HepG2 (cell line): ENCODE results near the gene PCBP4. TPM values are rescaled to one million over a fixed set of nuclear protein-coding genes. Genes with fewer than 3 reads are reported as not detected.

Experiments used
- ATAC-seq: fragments of 200-7000 bp; cut with Tn5 transposase; 3 replicates; pipeline ENCODE4 v1.9.1; 2020; ENCODE audit warnings: mild to moderate bottlenecking, moderate library complexity
- BruUV-seq: library from RNA; stranded (reverse); fragments of 400-500 nt; replicated peaks from 2 replicates; lab custom pipeline; 2021; lab: Mats Ljungman, UMichigan
- CTCF ChIA-PET: fragments of 300-600 bp; formaldehyde crosslinking; extraction: SDS; loops from one replicate; lab custom pipeline; 2021; ENCODE audit warnings: low total read pairs, inconsistent platforms, low intra/inter-chr PET ratio; lab: Yijun Ruan, JAX
- POLR2A ChIA-PET: fragments of 350-600 bp; sonication (Branson Sonifier 250); formaldehyde crosslinking; loops from one replicate; lab custom pipeline; 2020; ENCODE audit warnings: antibody characterized with exemption, inconsistent platforms; lab: Yijun Ruan, JAX
- DNase-seq: peaks from one replicate; pipeline ENCODE4 v3.0.0-alpha.2; 2015; ENCODE audit warnings: low spot score
- FAIRE-seq: peaks from 3 replicates; lab custom pipeline; 2011; peaks lifted over from hg19 to GRCh38; lab: Jason Lieb, UNC
- H2AFZ ChIP-seq: one replicate; pipeline ENCODE4 v1.6.1; 2011; ENCODE audit warnings: low read length, inconsistent platforms
- H3K27ac ChIP-seq: fragments of 300-600 bp; 3 replicates; pipeline ENCODE4 v1.8.0; 2011; ENCODE audit warnings: mixed run types, mild to moderate bottlenecking, mixed read lengths, low read length, inconsistent platforms; ENCODE audit not compliant: insufficient read depth; ENCODE audit errors: extremely low read length
- H3K27me3 ChIP-seq, 2 experiments: fragments of 200-600 bp in 1 of 2; 2 replicates in 1 of 2; 3 replicates in 1 of 2; pipeline versions ENCODE4 v1.6.0 to v1.8.0; 2011; ENCODE audit warnings: low read length in 2 of 2, mild to moderate bottlenecking in 2 of 2, moderate library complexity in 2 of 2, inconsistent platforms in 1 of 2; ENCODE audit not compliant: insufficient read depth in 2 of 2, control insufficient read depth in 1 of 2
- H3K36me3 ChIP-seq, 2 experiments: fragments of 200-600 bp in 1 of 2; replicated peaks in 1 of 2; 2 replicates in 1 of 2; 3 replicates in 1 of 2; pipeline versions ENCODE4 v1.5.1 to v1.8.0; 2011; ENCODE audit warnings: low read length in 2 of 2, inconsistent platforms in 1 of 2; ENCODE audit not compliant: insufficient read depth in 2 of 2, control insufficient read depth in 1 of 2
- H3K4me1 ChIP-seq: 2 replicates; pipeline ENCODE4 v1.5.1; 2012; ENCODE audit warnings: low read length, inconsistent platforms; ENCODE audit not compliant: insufficient read depth
- H3K4me2 ChIP-seq: 2 replicates; pipeline ENCODE4 v1.6.0; 2011; ENCODE audit warnings: low read depth, low read length, inconsistent platforms
- H3K4me3 ChIP-seq, 3 experiments: fragments of 200-600 bp in 1 of 3; sonication (generic), shearing (Covaris generic) in 1 of 3; replicated peaks in 1 of 3; 2 replicates each; pipeline ENCODE4 v1.5.1; 2011 to 2016; ENCODE audit warnings: low read length in 3 of 3, inconsistent platforms in 2 of 3, low read depth in 2 of 3, mild to moderate bottlenecking in 2 of 3, control low read depth in 1 of 3, mixed read lengths in 1 of 3; ENCODE audit not compliant: insufficient read depth in 1 of 3
- H3K79me2 ChIP-seq: one replicate; pipeline ENCODE4 v1.6.1; 2011; ENCODE audit warnings: low read length, inconsistent platforms; ENCODE audit not compliant: insufficient read depth
- H3K9ac ChIP-seq: 2 replicates; pipeline ENCODE4 v1.6.0; 2011; ENCODE audit warnings: mild to moderate bottlenecking, low read depth, low read length, inconsistent platforms; ENCODE audit not compliant: insufficient read depth
- H3K9me3 ChIP-seq: 2 replicates; pipeline ENCODE4 v1.5.1; 2012; ENCODE audit warnings: mild to moderate bottlenecking, low read length
- H4K20me1 ChIP-seq: 2 replicates; pipeline ENCODE4 v1.6.0; 2011; ENCODE audit warnings: inconsistent platforms, mild to moderate bottlenecking, low read length, moderate library complexity; ENCODE audit not compliant: insufficient read depth
- FOSL1 ChIP-seq: sonication (generic); formaldehyde crosslinking; IDR thresholded peaks from 2 replicates; pipeline ENCODE4 v1.9.0; 2021; ENCODE audit warnings: missing genetic modification reagents, borderline replicate concordance
- MED1 ChIP-seq: sonication (generic); formaldehyde crosslinking; IDR thresholded peaks from 2 replicates; pipeline ENCODE4 v1.4.0; 2020; ENCODE audit warnings: missing genetic modification reagents
- MLLT10 ChIP-seq: sonication (generic); formaldehyde crosslinking; IDR thresholded peaks from 2 replicates; pipeline ENCODE4 v1.4.0; 2020; ENCODE audit warnings: missing genetic modification reagents
- NR1H2 ChIP-seq: sonication (generic); formaldehyde crosslinking; IDR thresholded peaks from 2 replicates; pipeline ENCODE4 v1.8.1; 2022; ENCODE audit warnings: low read depth, missing genetic modification reagents, borderline replicate concordance
- RBM22 ChIP-seq: fragments of 200-400 bp; formaldehyde crosslinking; optimal IDR thresholded peaks from 2 replicates; pipeline ENCODE3; 2017; ENCODE audit warnings: mild to moderate bottlenecking, low read length, moderate library complexity
- ZEB1 ChIP-seq: IDR thresholded peaks from 2 replicates; pipeline ENCODE4 v1.6.1; 2012; ENCODE audit warnings: mild to moderate bottlenecking, low read depth, inconsistent platforms; ENCODE audit not compliant: insufficient replicate concordance
- ZFYVE20 ChIP-seq: sonication (generic); formaldehyde crosslinking; IDR thresholded peaks from 2 replicates; pipeline ENCODE4 v1.8.0; 2023; ENCODE audit warnings: low read depth, mild to moderate bottlenecking, moderate library complexity, missing genetic modification reagents, borderline replicate concordance
- ZMAT3 ChIP-seq: sonication (generic); formaldehyde crosslinking; conservative IDR thresholded peaks from 2 replicates; pipeline ENCODE4 v1.7.0; 2021; ENCODE audit warnings: missing genetic modification reagents
- ZMYM2 ChIP-seq: sonication (generic); formaldehyde crosslinking; IDR thresholded peaks from 2 replicates; pipeline ENCODE4 v1.8.0; 2022; ENCODE audit warnings: mild to moderate bottlenecking, missing genetic modification reagents
- ZNF367 ChIP-seq: sonication (generic); formaldehyde crosslinking; IDR thresholded peaks from 2 replicates; pipeline ENCODE4 v1.4.0; 2020; ENCODE audit warnings: missing genetic modification reagents, borderline replicate concordance
- ZNF547 ChIP-seq: sonication (generic); formaldehyde crosslinking; IDR thresholded peaks from 2 replicates; pipeline ENCODE4 v1.5.1; 2020; ENCODE audit warnings: mild to moderate bottlenecking, missing genetic modification reagents
- ZNF558 ChIP-seq: sonication (generic); formaldehyde crosslinking; IDR thresholded peaks from 2 replicates; pipeline ENCODE4 v1.9.0; 2022; ENCODE audit warnings: mild to moderate bottlenecking, missing genetic modification reagents, borderline replicate concordance
- ZNF607 ChIP-seq: sonication (generic); formaldehyde crosslinking; IDR thresholded peaks from 2 replicates; pipeline ENCODE4 v1.5.1; 2020; ENCODE audit warnings: missing genetic modification reagents, mild to moderate bottlenecking, borderline replicate concordance
- WGBS: methylation state at CpG from one replicate; pipeline ENCODE4 v1.1.6; 2017; ENCODE audit warnings: low lambda C conversion rate; 5-methylcytosine and 5-hydroxymethylcytosine counted together
- in situ Hi-C: cut with HindIII; loops from 2 replicates; pipeline ENCODE4 v1.10.0; 2017; ENCODE audit warnings: low pct_unique_long_range_greater_than_20kb; ENCODE audit not compliant: extremely low pct_ligation_motif_present
- intact Hi-C: fragments of 100-400 bp; cut with micrococcal nuclease; formaldehyde crosslinking; loops from one replicate; pipeline ENCODE4 v1.10.0; 2022; ENCODE audit not compliant: unreplicated experiment
- polyA plus RNA-seq, 8 experiments: library from polyadenylated mRNA; depleted of rRNA in 3 of 8; stranded (reverse) in 7 of 8; unstranded in 1 of 8; fragments of >200 nt; fragmentation: Illumina TruSeq in 4 of 8; extraction: Trizol in 4 of 8; gene quantifications; 2 replicates each; pipeline versions ENCODE4 v1.2.1 to v1.2.3, GENCODE V29; 2011 to 2016; ENCODE audit warnings: low read depth in 4 of 8, missing spikeins in 1 of 8, mixed read lengths in 1 of 8; ENCODE audit not compliant: insufficient read depth in 1 of 8
- total RNA-seq, 5 experiments: library from RNA; depleted of rRNA; stranded (reverse); fragments of >200 nt; fragmentation: Illumina TruSeq; extraction: Trizol; gene quantifications; 2 replicates each; pipeline ENCODE4 v1.2.3, GENCODE V29; 2016; ENCODE audit warnings: low read depth in 1 of 5
- TF ChIP-seq, protein P1 (sequence below): sonication (generic); formaldehyde crosslinking; IDR thresholded peaks from 2 replicates; pipeline ENCODE4 v1.8.0; 2022; ENCODE audit warnings: mild to moderate bottlenecking, missing genetic modification reagents, moderate library complexity
- TF ChIP-seq, protein P2 (sequence below): sonication (generic); formaldehyde crosslinking; IDR thresholded peaks from 2 replicates; pipeline ENCODE4 v1.5.0; 2020; ENCODE audit warnings: mild to moderate bottlenecking, missing genetic modification reagents, borderline replicate concordance

The PCBP4 gene
- total and polyA plus RNA-seq, 2 of the 13 experiments (the other 11 are each of a cell fraction or from before 2014, with no cell fraction given) = 36.8 to 51.3 TPM

DNA sequence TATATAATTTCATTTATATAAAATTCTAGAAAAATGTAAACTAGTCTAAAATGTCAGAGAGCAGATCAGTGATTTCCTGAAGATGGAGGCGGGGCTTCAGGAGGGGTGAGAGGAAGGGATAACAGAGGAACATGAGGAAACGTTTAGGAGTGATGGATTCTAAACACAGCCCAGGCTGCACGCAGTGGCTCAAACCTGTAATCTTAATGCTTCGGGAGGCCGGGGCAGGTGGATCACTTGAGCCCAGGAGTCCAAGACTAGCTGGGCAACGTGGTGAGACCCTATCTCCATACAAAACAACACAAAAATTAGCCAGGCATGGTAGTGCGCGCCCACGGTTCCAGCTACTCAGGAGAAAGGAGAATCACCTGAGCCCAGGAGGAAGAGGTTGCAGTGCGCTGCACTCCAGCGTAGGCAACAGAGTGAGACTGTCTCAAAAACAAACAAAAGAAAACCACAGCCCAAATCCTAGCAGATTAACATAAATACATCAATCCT is 46.1 kb downstream of the PCBP4 start (continued):
- TF ChIP-seq, protein P1, sequence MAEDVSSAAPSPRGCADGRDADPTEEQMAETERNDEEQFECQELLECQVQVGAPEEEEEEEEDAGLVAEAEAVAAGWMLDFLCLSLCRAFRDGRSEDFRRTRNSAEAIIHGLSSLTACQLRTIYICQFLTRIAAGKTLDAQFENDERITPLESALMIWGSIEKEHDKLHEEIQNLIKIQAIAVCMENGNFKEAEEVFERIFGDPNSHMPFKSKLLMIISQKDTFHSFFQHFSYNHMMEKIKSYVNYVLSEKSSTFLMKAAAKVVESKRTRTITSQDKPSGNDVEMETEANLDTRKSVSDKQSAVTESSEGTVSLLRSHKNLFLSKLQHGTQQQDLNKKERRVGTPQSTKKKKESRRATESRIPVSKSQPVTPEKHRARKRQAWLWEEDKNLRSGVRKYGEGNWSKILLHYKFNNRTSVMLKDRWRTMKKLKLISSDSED (CRISPR knock-in tag) = no peak
- TF ChIP-seq ZFYVE20 (CRISPR knock-in tag) (no peak), RBM22 (no peak), ZNF607 (CRISPR knock-in tag) (no peak), NR1H2 (CRISPR knock-in tag) (no peak), ZMYM2 (no peak), ZNF558 (CRISPR knock-in tag) (no peak), ZNF547 (CRISPR knock-in tag) (no peak)
- TF ChIP-seq, protein P2, sequence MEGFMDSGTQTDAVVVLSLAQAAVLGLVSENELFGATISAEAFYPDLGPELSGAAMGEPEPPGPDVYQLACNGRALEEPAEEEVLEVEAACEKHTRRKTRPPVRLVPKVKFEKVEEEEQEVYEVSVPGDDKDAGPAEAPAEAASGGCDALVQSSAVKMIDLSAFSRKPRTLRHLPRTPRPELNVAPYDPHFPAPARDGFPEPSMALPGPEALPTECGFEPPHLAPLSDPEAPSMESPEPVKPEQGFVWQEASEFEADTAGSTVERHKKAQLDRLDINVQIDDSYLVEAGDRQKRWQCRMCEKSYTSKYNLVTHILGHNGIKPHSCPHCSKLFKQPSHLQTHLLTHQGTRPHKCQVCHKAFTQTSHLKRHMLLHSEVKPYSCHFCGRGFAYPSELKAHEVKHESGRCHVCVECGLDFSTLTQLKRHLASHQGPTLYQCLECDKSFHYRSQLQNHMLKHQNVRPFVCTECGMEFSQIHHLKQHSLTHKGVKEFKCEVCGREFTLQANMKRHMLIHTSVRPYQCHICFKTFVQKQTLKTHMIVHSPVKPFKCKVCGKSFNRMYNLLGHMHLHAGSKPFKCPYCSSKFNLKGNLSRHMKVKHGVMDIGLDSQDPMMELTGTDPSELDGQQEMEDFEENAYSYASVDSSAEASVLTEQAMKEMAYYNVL (CRISPR knock-in tag) = no peak

DNA sequence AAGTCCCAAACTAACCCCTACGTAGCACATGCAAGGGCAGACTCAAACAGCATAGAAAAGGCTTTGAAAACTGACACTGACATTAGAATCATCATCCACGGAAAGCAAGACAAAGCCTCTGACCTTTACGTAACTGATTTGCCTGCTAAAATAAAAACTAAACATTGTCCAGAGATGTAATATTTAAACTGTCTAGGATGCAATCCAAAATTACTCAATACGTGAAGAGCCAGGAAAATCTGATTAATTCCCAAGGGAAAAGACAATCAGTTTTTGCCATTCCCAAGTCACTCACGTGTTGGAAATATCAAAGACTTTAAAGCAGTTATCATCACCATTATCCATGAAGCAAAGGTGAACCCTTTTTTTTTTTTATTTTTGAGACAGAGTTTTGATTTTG is 50.8 kb downstream of the PCBP4 start:
- FAIRE-seq = no peak
- no peak for ATAC-seq
- no peaks in the 10 kb centered on the region for H3K4me1 ChIP-seq

More for the DNA sequence above, 50.8 kb downstream of the PCBP4 start:
- in situ Hi-C loops = no loop called here
- Histone ChIP-seq H4K20me1 (no peaks in the 10 kb centered on the region), H3K4me3 (no peak overlapping the region), H3K9ac (no peak overlapping the region), H2AFZ (no peak overlapping the region), H3K79me2 (no peaks in the 10 kb centered on the region), H3K27me3 (0 out of 5 replicates have a peak, but pooled peaks cover 0 to 1% of the 10 kb centered on the region in 2 experiments), H3K4me2 (no peak overlapping the region), H3K36me3 (no peaks in the 10 kb centered on the region), H3K9me3 (no peaks in the 10 kb centered on the region), H3K27ac (no peak overlapping the region)
- ChIA-PET CTCF (no interaction called here), POLR2A (no interaction called here)
- 13% methylated on average over 5 of the region's 5 CpGs for WGBS
- TF ChIP-seq ZEB1 = no peak
- TF ChIP-seq MED1 (CRISPR knock-in tag) = no peak
- no peak for TF ChIP-seq ZNF367 (CRISPR knock-in tag)
- TF ChIP-seq ZMAT3 (CRISPR knock-in tag) = no peak
- no peak for TF ChIP-seq MLLT10 (CRISPR knock-in tag)
- TF ChIP-seq FOSL1 (CRISPR knock-in tag) = no peak
- no peak for TF ChIP-seq NR1H2 (CRISPR knock-in tag)
- no TSS peak for BruUV-seq
- intact Hi-C loops = no loop called here
- no peak for DNase-seq
